Raji (cell line): ENCODE measurements around the gene MACROD1.

Experiments used
- POLR2A ChIP-seq: IDR thresholded peaks from 2 replicates; pipeline ENCODE4 v1.6.1; 2011; ENCODE audit warnings: low read depth, low read length, control low read depth; ENCODE audit not compliant: insufficient read depth

Gene MACROD1

GRCh38 chr11:64173616-64174355 is 7.9 kb upstream of the MACROD1 start:
- no peak for TF ChIP-seq POLR2A

DNA sequence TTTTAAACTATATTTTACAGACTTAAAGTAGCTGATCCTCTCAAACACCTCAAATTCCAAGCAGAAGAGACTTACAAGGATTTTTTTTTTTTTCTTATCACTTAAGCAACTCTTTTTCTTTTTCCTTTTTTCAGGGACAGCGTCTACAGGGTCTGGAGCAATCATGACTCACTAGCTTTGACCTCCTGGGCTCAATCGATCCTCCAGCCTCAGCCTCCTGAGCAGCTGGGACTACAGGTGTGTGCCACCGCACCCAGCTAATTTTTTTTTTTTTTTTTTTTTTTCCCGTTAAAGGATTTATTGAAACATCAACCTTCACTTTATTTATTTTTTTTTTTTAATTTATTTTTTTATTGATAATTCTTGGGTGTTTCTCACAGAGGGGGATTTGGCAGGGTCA is 4.5 kb upstream of the MACROD1 start:
- no peak for TF ChIP-seq POLR2A

DNA sequence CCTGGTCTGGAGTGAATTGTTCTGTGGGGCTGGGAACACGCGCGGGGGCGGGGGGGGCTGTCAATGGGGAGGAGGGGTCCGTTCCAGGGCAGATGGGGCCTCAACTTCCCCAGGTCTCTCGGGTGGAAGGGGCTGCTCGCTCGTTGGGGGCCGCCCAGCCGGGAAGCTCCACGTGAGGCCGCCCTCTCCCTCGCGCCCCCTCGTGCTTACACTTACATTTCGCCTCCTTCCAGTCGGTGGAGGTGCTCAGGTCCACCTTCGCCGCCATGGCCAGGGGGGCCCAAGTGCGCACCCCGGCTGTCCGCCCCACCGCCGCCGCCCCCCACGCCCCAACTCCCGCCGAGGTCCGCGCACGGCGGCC is 452 bp downstream of the MACROD1 start:
- no peak for TF ChIP-seq POLR2A

DNA sequence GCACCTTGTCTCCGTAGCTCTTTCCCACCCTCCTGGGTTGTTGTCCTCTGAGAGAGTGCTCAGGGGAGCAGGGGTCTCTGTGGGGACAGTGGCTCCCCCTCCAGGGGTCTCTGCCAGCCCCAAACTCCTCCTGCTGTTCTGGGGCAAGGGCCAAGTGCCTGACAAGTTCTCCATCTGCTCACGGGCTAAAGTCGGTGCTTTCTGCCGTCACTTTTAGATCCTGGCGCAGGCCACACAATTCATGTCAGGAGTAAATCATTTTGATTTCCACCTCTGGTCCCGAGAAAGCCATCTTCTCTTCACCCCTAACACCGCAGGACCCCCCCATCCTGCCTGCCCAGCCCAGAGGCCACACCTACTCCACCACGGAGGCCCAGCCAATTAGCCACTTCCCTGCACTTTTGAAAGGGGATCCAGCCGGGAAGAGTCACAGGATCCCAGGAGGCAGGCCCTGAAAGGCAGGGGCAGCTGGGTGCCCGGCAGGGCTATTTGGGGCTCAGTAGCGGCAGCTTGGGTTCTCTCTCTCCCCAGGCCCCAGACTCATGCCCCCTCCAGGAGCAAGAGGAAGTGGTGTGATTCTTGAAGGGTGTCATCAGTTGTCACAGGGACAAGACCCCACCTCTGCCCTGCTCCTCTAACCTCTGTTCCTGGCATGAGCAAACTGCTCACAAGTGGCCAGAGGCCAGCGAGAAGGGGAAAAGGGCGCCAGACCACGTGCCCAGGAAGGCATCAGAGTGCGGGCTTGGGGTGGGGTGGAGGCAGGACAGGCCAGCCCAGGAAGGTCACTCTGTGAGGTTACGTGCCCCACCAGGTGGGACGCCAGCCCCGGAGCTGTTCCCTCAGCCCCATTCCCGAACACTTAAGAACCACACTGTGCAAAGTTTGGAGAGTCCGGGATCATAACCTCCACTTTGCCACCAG is 1.3 kb downstream of the MACROD1 start:
- no peak for TF ChIP-seq POLR2A

DNA sequence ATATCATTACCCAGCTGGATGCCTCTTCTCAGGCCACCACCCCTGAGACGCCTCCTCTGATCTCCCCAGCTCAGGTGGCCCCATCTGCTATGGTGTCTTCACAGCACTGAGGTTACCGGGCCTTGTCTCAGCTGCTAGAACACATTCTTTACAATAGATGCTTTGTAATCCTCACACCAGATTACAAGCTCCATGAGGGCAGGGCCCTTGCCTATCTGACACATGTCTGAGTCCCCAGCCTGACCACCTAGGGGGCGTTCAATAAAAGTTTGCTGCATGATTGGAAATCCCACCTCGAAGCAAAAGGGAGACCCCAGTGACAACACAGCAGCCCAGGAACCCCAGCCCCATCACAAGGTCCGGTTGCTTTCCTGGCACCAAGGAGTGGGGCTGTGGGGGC is 2.0 kb downstream of the MACROD1 start:
- TF ChIP-seq POLR2A = no peak

DNA sequence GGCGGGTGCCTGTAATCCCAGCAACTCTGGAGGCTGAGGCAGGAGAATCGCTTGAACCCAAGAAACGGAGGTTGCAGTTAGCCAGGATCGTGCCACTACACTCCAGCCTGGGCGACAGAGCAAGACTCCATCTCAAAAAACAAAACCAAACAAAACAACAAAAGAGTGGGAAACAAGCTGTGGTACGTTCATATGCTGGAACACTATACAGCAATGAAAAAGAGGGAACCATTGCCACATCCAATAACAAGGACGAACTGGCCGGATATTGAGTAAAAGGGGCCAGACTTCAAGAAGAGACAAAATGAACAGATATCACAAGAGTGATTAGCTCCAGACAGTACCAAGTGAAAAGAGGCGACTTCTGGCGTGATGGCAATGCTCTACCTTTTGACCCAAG is 4.9 kb downstream of the MACROD1 start:
- no peak for TF ChIP-seq POLR2A

DNA sequence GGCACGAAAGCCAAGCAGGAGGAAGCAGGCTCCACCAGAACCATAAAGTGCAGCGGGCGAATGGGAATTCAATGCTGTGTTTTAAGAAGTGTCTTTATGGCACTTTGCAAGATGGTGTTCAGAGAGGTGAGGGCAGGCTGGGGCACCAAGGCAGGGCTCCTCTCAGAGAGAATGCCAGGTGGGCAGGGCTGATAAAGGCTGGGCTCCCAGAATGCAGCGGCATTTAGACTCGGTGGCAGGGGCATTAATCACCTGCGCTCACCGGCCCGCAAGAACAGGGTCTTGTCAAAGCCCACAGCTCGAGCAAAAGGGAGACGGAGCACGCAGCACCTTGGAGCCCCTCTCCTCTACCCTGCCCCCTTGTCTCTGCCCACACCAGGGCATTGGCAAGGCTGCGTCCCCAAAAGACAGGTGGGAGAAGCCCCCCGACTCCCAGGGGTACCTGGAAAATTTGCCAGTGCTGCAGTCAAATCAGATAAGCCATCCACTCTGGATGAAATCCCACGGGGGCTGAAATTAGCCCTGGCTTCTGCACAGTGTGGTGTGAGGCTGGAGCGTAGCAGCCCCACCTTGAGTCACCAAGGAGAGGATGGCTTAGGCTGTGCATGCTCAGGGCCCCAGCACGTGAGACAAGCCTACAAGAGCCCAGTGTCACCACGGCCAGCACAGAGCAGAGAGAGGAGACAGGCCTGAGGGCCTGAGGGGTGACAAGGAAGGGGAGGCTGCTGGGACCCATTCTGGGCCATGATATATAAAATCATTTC is 8.1 kb downstream of the MACROD1 start:
- TF ChIP-seq POLR2A = no peak

GRCh38 chr11:64156235-64157011 is 9.5 kb downstream of the MACROD1 start:
- TF ChIP-seq POLR2A = no peak

GRCh38 chr11:64153812-64154211 is 12.1 kb downstream of the MACROD1 start:
- TF ChIP-seq POLR2A = no peak

DNA sequence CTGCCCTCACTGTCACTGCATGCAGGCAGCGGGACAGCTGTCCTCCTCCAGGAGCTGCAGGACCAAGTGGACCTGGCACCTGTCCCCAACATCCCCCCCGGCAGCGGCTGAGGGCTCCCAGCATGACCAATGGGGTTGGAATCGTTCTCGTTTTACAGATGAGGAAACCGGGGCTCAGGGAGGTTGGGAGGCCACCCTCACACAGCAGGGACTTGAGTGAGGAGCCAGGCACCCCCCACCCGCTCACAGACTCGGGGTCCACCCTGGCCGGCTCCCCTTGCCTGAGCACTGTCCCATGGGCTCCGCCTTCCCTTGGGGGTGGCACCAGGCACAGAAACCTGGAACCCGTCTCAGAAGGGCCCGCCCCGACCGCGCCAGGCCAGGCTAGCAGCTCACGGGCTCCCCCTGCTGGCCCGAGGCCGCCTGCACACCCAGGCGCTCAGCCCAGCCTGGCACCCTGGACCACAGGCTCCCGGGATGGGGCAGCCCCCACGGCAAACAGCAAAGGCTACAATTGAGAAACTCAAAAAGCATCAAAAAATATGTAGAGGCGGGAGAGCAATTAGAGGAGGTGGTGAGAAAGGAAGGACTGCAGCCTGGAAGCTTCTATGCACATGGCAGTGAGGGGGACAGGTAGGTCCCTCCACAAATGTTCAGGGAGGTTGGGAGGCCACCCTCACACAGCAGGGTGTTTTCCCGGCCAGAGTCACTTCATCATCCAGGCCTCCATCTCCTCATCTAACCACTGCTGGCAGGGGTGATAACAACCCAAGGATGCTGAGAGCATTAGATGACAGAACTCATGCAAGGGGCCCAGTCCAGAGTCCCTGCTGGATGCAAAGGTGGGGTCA is 12.8 kb downstream of the MACROD1 start:
- TF ChIP-seq POLR2A = no peak

GRCh38 chr11:64151337-64151736 is 14.6 kb downstream of the MACROD1 start:
- TF ChIP-seq POLR2A = no peak

GRCh38 chr11:64150481-64151239 is 15.3 kb downstream of the MACROD1 start:
- no peak for TF ChIP-seq POLR2A

- no peak for TF ChIP-seq POLR2A
Observed at GRCh38 chr11:64150051-64150450, 15.9 kb downstream of the MACROD1 start.
